K562 (cell line): ENCODE data around the gene SIK3. TPM values are rescaled to one million over a fixed set of nuclear protein-coding genes. Genes with fewer than 3 reads are reported as not detected.

ENCODE experiments used
- ATAC-seq: fragments of 200-7000 bp; cut with Tn5 transposase; 3 replicates; pipeline ENCODE4 v1.9.1; 2020; ENCODE audit warnings: moderate library complexity
- BruUV-seq: library from RNA; stranded (reverse); fragments of 400-500 nt; replicated peaks from 2 replicates; lab custom pipeline; 2021; lab: Mats Ljungman, UMichigan
- CTCF ChIA-PET: fragments of 300-600 bp; formaldehyde crosslinking; extraction: SDS; loops from one replicate; lab custom pipeline; 2021; ENCODE audit warnings: low intra/inter-chr PET ratio; lab: Yijun Ruan, JAX
- POLR2A ChIA-PET: fragments of 300-600, 350-650 bp; sonication (Branson Sonifier 250); formaldehyde crosslinking; extraction: SDS; loops from one replicate; lab custom pipeline; 2021; ENCODE audit warnings: antibody characterized with exemption, inconsistent platforms; lab: Yijun Ruan, JAX
- DNase-seq, 4 experiments: peaks; one replicate each; pipeline versions ENCODE4 v3.0.0 to v3.0.0-alpha.2; 2011 to 2018; ENCODE audit warnings: low spot score in 3 of 4, mixed read lengths in 3 of 4; ENCODE audit errors: extremely low read depth in 1 of 4
- FAIRE-seq: peaks from 2 replicates; lab custom pipeline; 2011; peaks lifted over from hg19 to GRCh38; lab: Jason Lieb, UNC
- H2AFZ ChIP-seq: 2 replicates; pipeline ENCODE4 v1.6.0; 2011; ENCODE audit warnings: low read depth, low read length, control low read depth, inconsistent platforms
- H3K27ac ChIP-seq: fragments of 200-600 bp; 3 replicates; pipeline ENCODE4 v1.8.0; 2011; ENCODE audit warnings: low read depth, mild to moderate bottlenecking, control low read depth, inconsistent platforms, low read length, moderate library complexity, mixed read lengths; ENCODE audit errors: extremely low read depth
- H3K27me3 ChIP-seq, 2 experiments: fragments of 300-600 bp in 1 of 2; 2 replicates in 1 of 2; 3 replicates in 1 of 2; pipeline versions ENCODE4 v1.6.0 to v1.8.0; 2011; ENCODE audit warnings: inconsistent platforms in 2 of 2, low read length in 2 of 2, mild to moderate bottlenecking in 1 of 2, mixed read lengths in 1 of 2, moderate library complexity in 1 of 2; ENCODE audit not compliant: control insufficient read depth in 2 of 2, insufficient read depth in 2 of 2
- H3K36me3 ChIP-seq: fragments of 300-600 bp; 3 replicates; pipeline ENCODE4 v1.8.0; 2011; ENCODE audit warnings: mild to moderate bottlenecking, low read length, inconsistent platforms; ENCODE audit not compliant: control insufficient read depth, insufficient read depth
- H3K4me1 ChIP-seq, 2 experiments: fragments of 200-600 bp in 1 of 2; replicated peaks in 1 of 2; 2 replicates in 1 of 2; 3 replicates in 1 of 2; pipeline versions ENCODE4 v1.5.1 to v1.8.0; 2011; ENCODE audit warnings: inconsistent platforms in 2 of 2, low read length in 2 of 2, mild to moderate bottlenecking in 1 of 2, mixed read lengths in 1 of 2, moderate library complexity in 1 of 2; ENCODE audit not compliant: control insufficient read depth in 2 of 2, insufficient read depth in 2 of 2
- H3K4me2 ChIP-seq: 2 replicates; pipeline ENCODE4 v1.6.1; 2011; ENCODE audit warnings: low read length, control low read depth, inconsistent platforms, mixed read lengths; ENCODE audit not compliant: insufficient read depth
- H3K4me3 ChIP-seq: fragments of 200-600 bp; sonication (generic), shearing (Covaris generic); 2 replicates; pipeline ENCODE4 v1.5.1; 2016; ENCODE audit warnings: control low read depth, inconsistent platforms
- H3K79me2 ChIP-seq: fragments of 200-600 bp; 3 replicates; pipeline ENCODE4 v1.8.0; 2011; ENCODE audit warnings: low read length, inconsistent platforms; ENCODE audit not compliant: control insufficient read depth, insufficient read depth
- H3K9ac ChIP-seq, 2 experiments: 2 replicates each; pipeline versions ENCODE4 v1.6.0 to v1.6.1; 2011; ENCODE audit warnings: low read depth in 2 of 2, low read length in 2 of 2, control low read depth in 1 of 2, inconsistent platforms in 1 of 2, mild to moderate bottlenecking in 1 of 2, mixed read lengths in 1 of 2; ENCODE audit not compliant: insufficient read depth in 1 of 2
- H3K9me1 ChIP-seq: one replicate; pipeline ENCODE4 v1.6.0; 2011; ENCODE audit warnings: inconsistent platforms, mild to moderate bottlenecking, low read length, moderate library complexity; ENCODE audit not compliant: control insufficient read depth, insufficient read depth
- H3K9me3 ChIP-seq: replicated peaks from 2 replicates; pipeline ENCODE4 v1.5.1; 2011; ENCODE audit warnings: low read depth, low read length, inconsistent platforms; ENCODE audit not compliant: control insufficient read depth, insufficient read depth
- H4K20me1 ChIP-seq: replicated peaks from 2 replicates; pipeline ENCODE4 v1.6.1; 2011; ENCODE audit warnings: low read length, inconsistent platforms, mixed read lengths; ENCODE audit not compliant: control insufficient read depth, insufficient read depth
- GABPA ChIP-seq: fragments of 200-800 bp; sonication (Bioruptor generic); conservative IDR thresholded peaks from 2 replicates; pipeline ENCODE4 v1.6.1; 2016; ENCODE audit warnings: low read depth, missing genetic modification characterization, missing compliant biosample characterization
- MCM3 ChIP-seq: fragments of 450-650 bp; IDR thresholded peaks from 2 replicates; pipeline ENCODE4 v1.6.1; 2016
- NCOA1 ChIP-seq: fragments of 450-650 bp; IDR thresholded peaks from 2 replicates; pipeline ENCODE4 v1.6.1; 2016; ENCODE audit warnings: low read depth
- SNIP1 ChIP-seq: fragments of 450-650 bp; IDR thresholded peaks from 2 replicates; pipeline ENCODE4 v1.7.1; 2017; ENCODE audit warnings: low read depth, mild to moderate bottlenecking
- ZFPM2 ChIP-seq: fragments of 250-450 bp; sonication (Bioruptor Pico); IDR thresholded peaks from 2 replicates; pipeline ENCODE4 v1.5.1; 2022; ENCODE audit warnings: mild to moderate bottlenecking
- ZNF121 ChIP-seq: sonication (generic); formaldehyde crosslinking; conservative IDR thresholded peaks from 2 replicates; pipeline ENCODE4 v1.8.0; 2022; ENCODE audit warnings: missing genetic modification reagents
- ZNF165 ChIP-seq: fragments of 250-450 bp; sonication (Bioruptor Pico); IDR thresholded peaks from 2 replicates; pipeline ENCODE4 v1.4.0; 2020; ENCODE audit warnings: borderline replicate concordance
- ZNF77 ChIP-seq: fragments of 250-450 bp; sonication (Bioruptor Pico); IDR thresholded peaks from 2 replicates; pipeline ENCODE4 v1.5.0; 2020
- ZSCAN29 ChIP-seq: fragments of 450-650 bp; IDR thresholded peaks from 2 replicates; pipeline ENCODE4 v1.6.1; 2017
- WGBS: fragments of 100-300 bp; shearing (Covaris generic); methylation state at CpG from one replicate; pipeline ENCODE4 v1.1.6; 2016; ENCODE audit warnings: low coverage, mixed read lengths; ENCODE audit not compliant: insufficient coverage; ENCODE audit errors: missing lambda C conversion rate; 5-methylcytosine and 5-hydroxymethylcytosine counted together
- in situ Hi-C: fragments of 300-500 bp; cut with MboI; formaldehyde crosslinking; loops from 4 replicates; pipeline ENCODE4 v1.15.0; 2018; ENCODE audit warnings: inconsistent platforms, mixed read lengths
- intact Hi-C: fragments of 100-400 bp; cut with micrococcal nuclease; formaldehyde crosslinking; loops from 2 replicates; pipeline ENCODE4 v1.14.2; 2022
- polyA plus RNA-seq, 8 experiments: library from polyadenylated mRNA; depleted of rRNA in 4 of 8; stranded (reverse) in 5 of 8; unstranded in 3 of 8; fragments of >200 nt; fragmentation: Nextera tagmentation in 2 of 8; fragmentation: Illumina TruSeq in 1 of 8; extraction: Ambion mirVana in 2 of 8; extraction: Trizol in 1 of 8; gene quantifications; 2 replicates each; pipeline versions ENCODE4 v1.2.1 to v1.2.3, GENCODE V29; 2011 to 2014; ENCODE audit warnings: inconsistent platforms in 1 of 8, missing spikeins in 1 of 8
- total RNA-seq, 7 experiments: library from RNA; depleted of rRNA in 6 of 7; stranded (reverse); fragments of >200 nt in 6 of 7; fragmentation: Illumina TruSeq in 2 of 7; extraction: Trizol in 2 of 7; gene quantifications; 2 replicates each; pipeline versions ENCODE4 v1.2.1 to v1.2.3, GENCODE V29; 2011 to 2021; ENCODE audit warnings: low replicate concordance in 1 of 7
- TF ChIP-seq, protein P1 (sequence below): IDR thresholded peaks from 3 replicates; pipeline ENCODE4 v1.6.1; 2011; ENCODE audit warnings: borderline replicate concordance, mild to moderate bottlenecking; ENCODE audit not compliant: insufficient read length, insufficient read depth

Gene SIK3
- total and polyA plus RNA-seq, 9 of the 15 experiments (the other 6 are each of a cell fraction or from before 2014, with no cell fraction given): 1.6 to 21.6 (median 8.0) TPM

DNA sequence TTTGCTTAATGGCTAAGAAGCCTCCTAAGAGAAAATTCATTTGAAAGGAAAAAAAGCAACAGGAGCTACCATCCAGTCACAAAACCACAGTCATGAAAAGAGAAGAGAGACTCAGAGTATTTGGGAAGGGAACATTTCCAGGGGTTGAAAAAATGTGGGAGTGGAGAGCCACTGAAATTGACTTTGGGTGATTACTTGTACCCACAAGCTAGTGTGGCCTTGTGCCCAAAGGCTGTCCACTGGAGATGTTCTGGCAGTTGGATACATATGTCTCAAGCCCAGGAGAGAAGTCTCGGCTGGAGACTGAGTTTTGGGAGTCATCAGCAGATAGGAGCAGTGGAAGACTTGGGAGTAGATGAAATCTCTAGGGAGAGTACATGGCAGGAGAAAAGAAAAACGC lies 303.4 kb downstream of the SIK3 start:
- no peaks in the 10 kb centered on the region for H3K27me3 ChIP-seq
- no peaks in the 10 kb centered on the region for H3K9me3 ChIP-seq
- in situ Hi-C loops (no loop called here), intact Hi-C loops (loop anchor here (5.0 kb wide), 1 partner anchor 432 kb away; no protein-coding TSS in a partner anchor)
- DNase-seq (no peak), ATAC-seq (no peak), FAIRE-seq (no peak)
- H3K4me2 ChIP-seq: no peak overlapping the region
- WGBS: 48% methylated on average over 2 of the region's 2 CpGs
- H4K20me1 ChIP-seq: no peaks in the 10 kb centered on the region
- H3K79me2 ChIP-seq: no peaks in the 10 kb centered on the region
- H3K36me3 ChIP-seq: no peaks in the 10 kb centered on the region
- BruUV-seq: no TSS peak
- H3K9ac ChIP-seq: no peak overlapping the region
- H2AFZ ChIP-seq: peak overlapping the region; percentile 83; the same call in 1 of the 2 replicates
- POLR2A ChIA-PET: interaction anchor here (0.5 to 0.7 kb wide), 2 partner anchors 41 to 207 kb away, joined by 3 to 4 read pairs; no protein-coding TSS in a partner anchor
- H3K4me1 ChIP-seq: peaks cover 14 to 26% of the 10 kb centered on the region in 2 experiments
- H3K4me3 ChIP-seq: no peak overlapping the region
- CTCF ChIA-PET: no interaction called here
- H3K9me1 ChIP-seq: no peaks in the 10 kb centered on the region
- TF ChIP-seq ZFPM2 (no peak), ZNF165 (no peak), GABPA (tag) (no peak), SNIP1 (no peak), ZNF121 (CRISPR knock-in tag) (no peak), ZSCAN29 (no peak), ZNF77 (no peak), MCM3 (no peak), NCOA1 (no peak)
- TF ChIP-seq, protein P1, sequence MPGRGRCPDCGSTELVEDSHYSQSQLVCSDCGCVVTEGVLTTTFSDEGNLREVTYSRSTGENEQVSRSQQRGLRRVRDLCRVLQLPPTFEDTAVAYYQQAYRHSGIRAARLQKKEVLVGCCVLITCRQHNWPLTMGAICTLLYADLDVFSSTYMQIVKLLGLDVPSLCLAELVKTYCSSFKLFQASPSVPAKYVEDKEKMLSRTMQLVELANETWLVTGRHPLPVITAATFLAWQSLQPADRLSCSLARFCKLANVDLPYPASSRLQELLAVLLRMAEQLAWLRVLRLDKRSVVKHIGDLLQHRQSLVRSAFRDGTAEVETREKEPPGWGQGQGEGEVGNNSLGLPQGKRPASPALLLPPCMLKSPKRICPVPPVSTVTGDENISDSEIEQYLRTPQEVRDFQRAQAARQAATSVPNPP: no peak
- H3K27ac ChIP-seq: no peak overlapping the region
